Measurements from ENCODE around the gene ABCG8.

The ABCG8 gene

DNA sequence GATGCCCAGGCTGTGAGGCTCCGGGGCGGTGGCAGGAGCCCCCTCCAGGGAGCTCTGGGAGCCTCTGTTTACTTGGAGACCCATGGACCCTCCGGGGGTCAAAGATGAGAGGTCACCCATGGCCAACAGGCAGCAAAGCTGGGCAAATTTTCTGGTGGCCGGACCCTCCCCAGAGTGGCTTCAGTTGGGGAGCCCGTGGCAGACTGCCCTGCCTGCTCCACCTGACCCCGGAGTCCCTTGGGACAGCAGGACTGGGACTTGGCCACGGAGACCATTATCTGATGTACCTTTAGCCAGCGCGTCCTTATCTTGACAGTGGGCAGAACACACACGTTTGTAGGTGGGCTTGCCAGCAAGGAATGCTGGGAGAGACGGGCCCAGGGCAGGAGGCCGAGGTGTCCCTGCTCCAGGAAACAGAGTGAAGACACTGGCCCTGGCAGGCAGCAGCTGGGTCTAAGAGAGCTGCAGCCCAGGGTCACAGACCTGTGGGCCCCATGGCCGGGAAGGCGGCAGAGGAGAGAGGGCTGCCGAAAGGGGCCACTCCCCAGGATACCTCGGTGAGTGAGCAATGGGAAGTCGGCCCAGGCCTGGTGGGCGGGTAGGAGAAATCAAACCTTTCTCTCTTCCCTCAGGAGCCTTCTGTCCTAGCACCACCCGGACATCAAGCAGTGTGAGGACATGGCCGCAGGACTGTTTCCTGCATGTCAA lies at the start of gene ABCG8, which contains the start of gene ABCG5:
ABCG8 (plus strand) TSS at position 412 of the 708 bp plus-strand sequence; CDS start at position 495, 83 bp downstream.
ABCG5 (minus strand) TSS at position 280 of the 708 bp plus-strand sequence; CDS start at position 120, 160 bp downstream.
- DNase-seq: no peak

GRCh38 chr2:43790147-43790546 lies 48.6 kb upstream of the ABCG8 start:
- no peak for DNase-seq

DNA sequence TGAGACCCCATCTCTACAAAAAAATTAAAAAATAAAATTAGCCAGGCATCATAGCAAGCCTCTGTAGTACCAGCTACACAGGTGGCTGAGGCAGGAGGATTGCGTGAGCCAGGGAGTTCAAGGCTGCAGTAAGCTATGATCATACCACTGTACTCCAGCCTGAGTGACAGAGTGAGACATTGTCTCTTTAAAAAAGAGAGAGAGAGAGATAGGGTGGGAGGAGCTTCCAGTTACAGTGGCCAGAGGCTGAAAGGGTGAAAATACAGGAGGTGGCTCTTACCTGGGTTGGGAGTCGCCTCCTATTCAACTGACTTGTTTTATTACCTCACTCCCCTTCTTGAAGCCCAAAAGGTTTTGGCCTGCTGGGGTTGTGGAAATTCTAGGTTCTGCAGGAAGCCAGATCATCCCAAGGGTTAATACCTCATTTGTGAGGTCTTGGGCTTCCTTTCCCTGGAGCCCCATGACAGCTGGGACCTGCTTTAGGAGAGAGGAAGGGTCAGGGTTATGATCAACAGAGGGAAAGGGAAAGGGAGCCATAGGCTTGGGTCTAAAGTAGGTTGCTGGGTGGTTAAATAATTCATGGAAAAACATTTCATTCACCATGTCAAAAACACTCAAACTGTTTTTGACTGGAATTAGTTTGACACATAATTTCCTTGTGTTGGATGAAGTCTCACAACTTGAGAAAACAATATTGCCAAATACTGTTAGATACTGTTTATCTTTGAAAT lies 47.6 kb upstream of the ABCG8 start:
- no peak for DNase-seq

DNA sequence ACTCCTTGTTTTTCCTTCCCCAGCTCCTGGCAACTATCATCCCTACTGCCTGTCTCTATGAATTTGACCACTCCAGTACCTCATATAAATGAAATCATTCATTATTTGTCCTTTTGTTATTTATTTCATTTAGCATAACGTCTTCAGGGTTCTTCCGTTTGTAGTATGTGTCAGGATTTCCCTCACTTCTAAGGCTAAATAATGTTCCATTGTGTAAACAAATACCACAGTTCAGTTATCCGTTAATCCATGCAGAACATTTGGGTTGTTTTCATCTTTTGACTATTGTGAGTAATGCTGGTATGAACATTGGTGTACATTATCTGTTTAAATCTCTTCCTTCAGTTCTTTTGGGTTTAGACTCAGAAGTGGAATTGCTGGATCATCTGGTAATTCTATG lies 46.1 kb upstream of the ABCG8 start:
- no peak for DNase-seq

DNA sequence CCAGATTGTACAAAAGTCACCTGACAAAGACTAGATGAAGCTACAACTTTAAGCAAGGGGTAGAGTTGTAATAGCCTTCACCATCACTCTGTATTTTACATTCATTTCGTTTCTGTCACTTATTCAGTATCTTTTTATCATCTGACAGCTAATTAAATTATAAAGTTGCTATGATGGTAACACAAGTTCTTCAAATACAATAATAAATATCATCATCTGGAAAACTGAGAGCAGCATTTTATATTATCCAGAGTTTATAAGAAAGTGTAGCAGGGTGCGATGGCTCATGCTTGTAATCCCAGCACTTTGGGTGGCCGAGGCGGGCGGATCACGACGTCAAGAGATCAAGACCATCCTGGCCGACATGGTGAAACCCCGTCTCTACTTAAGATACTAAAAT lies 43.8 kb upstream of the ABCG8 start:
- DNase-seq: no peak

- DNase-seq: no peak
These were observed 42.6 kb upstream of the ABCG8 start for GRCh38 chr2:43796206-43796605.

DNA sequence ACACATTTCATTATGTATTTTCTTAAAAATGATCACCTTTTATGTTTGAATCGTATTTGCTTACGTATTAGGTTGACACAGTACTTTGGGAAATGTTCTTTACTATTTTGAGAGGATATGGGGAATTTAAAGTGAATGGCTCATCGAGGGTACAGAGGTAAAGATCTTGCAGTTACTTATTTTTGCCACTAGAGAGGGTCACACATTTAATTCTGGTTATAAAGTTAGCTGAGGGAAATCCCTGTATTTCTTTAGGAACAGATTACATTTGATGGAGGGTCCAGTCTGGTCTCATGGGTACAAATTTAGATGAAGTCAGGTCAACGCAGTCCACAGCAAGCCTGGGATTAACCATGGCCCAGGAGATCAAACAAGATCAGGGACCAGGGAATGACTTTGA lies 40.5 kb upstream of the ABCG8 start:
- no peak for DNase-seq

DNA sequence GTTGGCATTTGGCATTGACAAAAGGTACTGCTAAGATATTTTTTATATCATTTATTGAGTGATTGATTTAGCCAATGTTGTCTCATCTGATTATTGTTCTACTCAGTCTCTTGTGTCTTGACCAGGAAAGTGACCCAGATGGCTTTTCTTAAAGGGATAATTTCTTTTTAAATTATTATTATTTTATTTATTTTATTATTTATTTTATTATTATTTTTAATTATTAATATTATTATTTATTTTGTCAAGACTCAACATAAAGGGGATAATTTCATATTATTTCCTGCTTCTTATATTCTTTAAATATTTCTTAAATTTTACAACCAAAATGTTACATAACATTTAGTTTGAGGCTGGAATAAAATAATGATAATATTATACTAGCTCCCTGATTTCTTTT lies 37.9 kb upstream of the ABCG8 start:
- no peak for DNase-seq

DNA sequence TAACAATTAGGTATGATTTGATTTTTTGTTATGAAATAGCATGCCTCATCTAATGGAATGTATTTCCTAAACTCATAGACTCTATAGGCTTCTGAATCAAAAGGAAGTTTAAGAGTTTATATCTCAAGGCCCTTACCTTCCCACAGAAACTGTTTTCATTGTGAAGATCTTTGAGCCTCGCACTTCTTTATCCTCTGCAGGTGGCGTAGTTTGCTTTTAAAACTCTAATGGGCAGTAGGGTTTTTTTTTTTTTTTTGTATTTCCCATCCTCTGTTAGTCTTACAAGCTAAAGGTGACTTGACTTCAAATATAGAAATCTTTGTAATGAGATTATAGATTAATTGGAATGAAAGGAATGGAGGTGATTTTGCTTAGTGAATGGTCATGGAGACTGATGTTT lies 36.6 kb upstream of the ABCG8 start:
- no peak for DNase-seq

DNA sequence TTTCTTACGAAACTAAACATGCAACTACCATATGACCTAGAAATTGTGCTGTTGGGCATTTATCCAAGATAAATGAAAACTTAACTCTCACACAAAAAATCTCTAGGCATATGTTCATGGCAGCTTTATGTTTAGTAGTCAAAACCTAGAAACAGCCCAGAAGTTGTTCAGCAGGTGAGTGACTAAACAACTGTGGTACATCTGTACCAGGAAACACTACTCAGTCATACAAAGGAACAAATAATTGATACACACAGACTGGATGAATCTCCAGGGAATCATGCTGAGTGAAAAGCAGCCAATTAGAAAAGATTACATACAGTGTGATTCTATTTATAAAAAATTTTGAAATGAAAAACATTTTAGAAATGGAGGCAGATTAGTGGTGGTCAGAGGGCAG lies 35.7 kb upstream of the ABCG8 start:
- no peak for DNase-seq

DNA sequence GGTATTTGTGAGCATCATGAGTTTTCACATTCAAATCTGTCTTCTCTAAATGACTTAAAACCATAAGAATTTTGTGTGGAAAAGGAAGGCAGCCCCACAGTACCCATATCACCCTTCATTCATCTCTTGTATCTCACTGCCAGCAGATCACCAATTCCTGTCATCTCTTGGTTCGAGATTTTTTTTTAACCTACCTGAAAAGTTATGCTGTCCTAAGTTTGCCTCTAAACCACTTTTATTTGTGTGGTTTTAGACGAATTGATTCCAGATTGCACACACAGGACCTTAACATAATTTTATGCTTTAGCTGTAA lies 32.1 kb upstream of the ABCG8 start:
- DNase-seq: no peak

DNA sequence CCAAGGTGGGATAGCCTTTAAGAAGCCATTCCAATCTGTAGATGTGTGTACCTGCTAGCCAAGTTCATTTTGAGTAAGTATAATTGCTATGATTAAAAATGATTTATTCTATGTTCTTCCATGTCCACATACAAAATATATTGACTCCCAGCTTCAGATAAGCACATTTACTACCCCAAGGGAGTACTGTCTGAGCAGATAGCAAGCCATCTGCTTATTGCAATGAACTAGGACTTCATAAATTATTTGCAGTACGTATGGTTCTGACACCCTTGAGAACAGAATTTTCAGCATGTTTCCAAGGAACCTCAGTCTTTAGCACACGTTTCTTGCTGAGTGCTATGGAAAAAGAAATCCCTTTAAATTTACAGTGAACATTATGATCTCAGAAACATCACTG lies 28.3 kb upstream of the ABCG8 start:
- DNase-seq: no peak

GRCh38 chr2:43810888-43811287 lies 27.9 kb upstream of the ABCG8 start:
- DNase-seq: no peak

GRCh38 chr2:43812006-43812405 lies 26.8 kb upstream of the ABCG8 start:
- DNase-seq: no peak

- no peak for DNase-seq
These were observed 25.8 kb upstream of the ABCG8 start for GRCh38 chr2:43812947-43813346.

GRCh38 chr2:43814711-43815110 lies 24.1 kb upstream of the ABCG8 start:
- DNase-seq: no peak

DNA sequence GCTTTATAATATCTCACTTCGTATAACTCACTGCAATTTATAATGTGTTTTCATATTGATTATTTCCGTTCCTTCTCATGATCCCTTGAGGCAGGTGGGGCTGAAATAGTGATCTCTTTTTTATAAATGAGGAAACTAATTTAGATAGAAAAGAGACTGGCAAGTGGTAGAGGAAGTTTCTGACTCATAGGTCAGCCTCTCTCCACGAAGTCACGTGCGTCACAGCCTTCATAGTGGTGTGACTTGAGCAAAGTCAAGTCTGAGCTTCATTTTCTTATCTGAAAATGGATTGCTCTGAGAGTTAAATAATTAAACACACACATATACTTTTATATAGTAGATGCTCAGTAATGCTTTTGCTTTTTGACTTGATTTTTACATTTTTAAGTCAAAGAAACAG lies 20.0 kb upstream of the ABCG8 start:
- DNase-seq: no peak

DNA sequence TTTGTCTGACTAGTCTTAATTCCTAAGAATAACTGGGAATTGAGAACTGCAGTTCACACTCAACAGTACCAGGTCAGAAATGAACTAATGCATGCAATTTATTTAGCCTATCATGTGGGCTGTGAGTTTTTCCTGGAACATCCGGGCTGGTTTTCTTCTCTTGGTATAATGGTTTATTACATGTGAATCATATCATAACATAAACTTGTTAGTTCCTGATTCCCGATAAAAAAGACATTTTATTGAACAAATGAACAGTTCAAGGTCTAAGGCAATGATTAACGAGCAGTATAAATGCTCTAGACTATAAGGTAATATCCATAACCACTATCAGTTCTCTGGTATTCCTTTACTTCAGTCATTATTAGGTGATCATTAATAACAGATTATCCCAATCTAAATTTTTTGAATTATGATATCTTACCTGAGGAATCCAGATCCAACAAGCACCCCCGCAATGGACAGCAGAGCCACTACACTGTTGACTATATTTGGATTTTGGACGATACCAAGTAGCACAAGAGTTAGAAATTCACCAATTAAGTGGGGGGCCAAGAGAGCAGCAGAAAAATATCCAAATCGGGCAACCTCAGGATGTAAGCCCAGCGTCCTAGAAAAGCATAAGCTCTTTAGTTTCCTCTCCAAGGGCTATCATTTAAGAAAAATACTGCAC lies 19.1 kb upstream of the ABCG8 start:
- DNase-seq: no peak

- DNase-seq: no peak
These were observed 15.9 kb upstream of the ABCG8 start for GRCh38 chr2:43822839-43823238.

- DNase-seq: no peak
These were observed 15.0 kb upstream of the ABCG8 start for GRCh38 chr2:43823751-43824150.

- DNase-seq: no peak
These were observed 14.3 kb upstream of the ABCG8 start for GRCh38 chr2:43824512-43824911.

- no peak for DNase-seq
These were observed 13.7 kb upstream of the ABCG8 start for GRCh38 chr2:43824951-43825493.

DNA sequence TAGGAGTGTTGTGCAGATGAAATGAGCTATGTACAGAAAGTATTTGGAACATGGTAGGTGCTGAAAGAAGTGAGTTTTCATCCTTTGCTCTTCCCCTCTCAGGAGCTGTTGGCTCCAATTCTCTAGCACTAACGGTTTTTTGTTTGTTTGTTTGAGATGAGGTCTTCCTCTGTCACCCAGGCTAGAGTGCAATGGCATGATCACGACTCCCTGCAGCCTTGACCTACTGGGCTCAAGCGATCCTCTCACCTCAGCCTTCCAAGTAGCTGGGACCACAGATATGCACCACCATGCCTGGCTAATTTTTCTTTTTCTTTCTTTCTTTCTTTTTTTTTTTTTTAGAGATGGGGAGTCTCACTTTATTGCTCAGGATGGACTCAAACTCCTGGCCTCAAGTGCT lies 12.9 kb upstream of the ABCG8 start:
- no peak for DNase-seq

Measured in stimulated activated naive CD4-positive, alpha-beta T cell treated with Interleukin-2 at 50 U/mL for 16 hours (primary cell).